ENCODE data around the gene HIBADH.

Gene HIBADH

DNA sequence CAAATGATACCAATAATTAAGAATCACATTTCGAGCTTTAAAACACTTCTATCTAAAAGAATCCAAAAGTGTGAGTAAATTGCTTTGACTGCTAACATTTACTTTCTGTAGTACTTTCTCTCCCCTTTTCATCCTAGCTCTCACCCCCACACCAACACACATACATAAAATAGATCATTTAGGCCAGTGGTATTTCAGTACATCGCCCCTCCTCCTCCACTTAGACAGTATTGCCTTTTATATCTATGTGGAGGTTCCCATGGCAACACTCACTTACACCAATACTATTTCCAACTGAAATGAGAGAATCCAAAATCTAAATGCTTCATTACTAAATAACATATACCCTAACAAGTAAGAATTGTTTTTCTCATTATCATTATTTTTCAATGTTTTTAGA is 58.9 kb downstream of the HIBADH start:
- DNase-seq (ENCODE audit: low spot score) (no peak), ATAC-seq (ENCODE audit: low read depth) (no peak)
- peaks cover 32% of the 10 kb centered on the region for H3K4me1 ChIP-seq (ENCODE audit: insufficient read depth, poor library complexity, severe bottlenecking)
- H3K36me3 ChIP-seq (ENCODE audit: low read depth) = peaks cover 2% of the 10 kb centered on the region; the same call in 1 of the 2 replicates
- no peaks in the 10 kb centered on the region for H3K9me3 ChIP-seq (ENCODE audit: severe bottlenecking)
- no peaks in the 10 kb centered on the region for H3K27me3 ChIP-seq (ENCODE audit: insufficient read depth, poor library complexity, severe bottlenecking)
- no peak overlapping the region for H3K27ac ChIP-seq (ENCODE audit: poor library complexity, severe bottlenecking)
- no peak overlapping the region for H3K4me3 ChIP-seq (ENCODE audit: severe bottlenecking)
- TF ChIP-seq, protein P1, sequence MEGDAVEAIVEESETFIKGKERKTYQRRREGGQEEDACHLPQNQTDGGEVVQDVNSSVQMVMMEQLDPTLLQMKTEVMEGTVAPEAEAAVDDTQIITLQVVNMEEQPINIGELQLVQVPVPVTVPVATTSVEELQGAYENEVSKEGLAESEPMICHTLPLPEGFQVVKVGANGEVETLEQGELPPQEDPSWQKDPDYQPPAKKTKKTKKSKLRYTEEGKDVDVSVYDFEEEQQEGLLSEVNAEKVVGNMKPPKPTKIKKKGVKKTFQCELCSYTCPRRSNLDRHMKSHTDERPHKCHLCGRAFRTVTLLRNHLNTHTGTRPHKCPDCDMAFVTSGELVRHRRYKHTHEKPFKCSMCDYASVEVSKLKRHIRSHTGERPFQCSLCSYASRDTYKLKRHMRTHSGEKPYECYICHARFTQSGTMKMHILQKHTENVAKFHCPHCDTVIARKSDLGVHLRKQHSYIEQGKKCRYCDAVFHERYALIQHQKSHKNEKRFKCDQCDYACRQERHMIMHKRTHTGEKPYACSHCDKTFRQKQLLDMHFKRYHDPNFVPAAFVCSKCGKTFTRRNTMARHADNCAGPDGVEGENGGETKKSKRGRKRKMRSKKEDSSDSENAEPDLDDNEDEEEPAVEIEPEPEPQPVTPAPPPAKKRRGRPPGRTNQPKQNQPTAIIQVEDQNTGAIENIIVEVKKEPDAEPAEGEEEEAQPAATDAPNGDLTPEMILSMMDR (IDR thresholded peaks at IDR 0.05; ENCODE audit: poor library complexity, severe bottlenecking) = no peak

DNA sequence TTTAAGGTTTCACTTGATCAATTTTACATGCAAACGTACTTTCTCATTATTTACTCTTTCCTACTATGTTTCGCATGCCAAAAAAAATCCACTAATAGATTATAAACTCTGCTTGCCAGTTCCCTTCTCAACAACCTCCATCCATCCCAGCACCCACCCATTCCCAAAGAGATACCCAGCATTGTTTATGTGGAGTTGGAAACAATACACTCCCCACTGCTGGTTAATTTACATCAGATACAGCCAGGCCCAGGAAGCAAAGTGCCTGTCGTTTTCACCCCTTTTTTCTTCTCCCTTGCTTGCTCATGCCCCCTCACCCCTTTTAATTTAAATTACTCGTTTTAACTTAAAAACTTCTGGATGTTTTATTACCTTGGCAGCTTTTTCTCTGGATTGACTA is 59.9 kb downstream of the HIBADH start:
- no peaks in the 10 kb centered on the region; the same call in 1 of the 2 replicates for H3K36me3 ChIP-seq (ENCODE audit: low read depth)
- no peaks in the 10 kb centered on the region for H3K27me3 ChIP-seq (ENCODE audit: insufficient read depth, poor library complexity, severe bottlenecking)
- H3K9me3 ChIP-seq (ENCODE audit: severe bottlenecking) = no peaks in the 10 kb centered on the region
- H3K4me1 ChIP-seq (ENCODE audit: insufficient read depth, poor library complexity, severe bottlenecking) = peaks cover 25% of the 10 kb centered on the region
- ATAC-seq (ENCODE audit: low read depth) (no peak), DNase-seq (ENCODE audit: low spot score) (no peak)
- TF ChIP-seq, protein P1 (IDR thresholded peaks at IDR 0.05; ENCODE audit: poor library complexity, severe bottlenecking) = no peak
- H3K4me3 ChIP-seq (ENCODE audit: severe bottlenecking) = no peak overlapping the region
- H3K27ac ChIP-seq (ENCODE audit: poor library complexity, severe bottlenecking) = no peak overlapping the region

DNA sequence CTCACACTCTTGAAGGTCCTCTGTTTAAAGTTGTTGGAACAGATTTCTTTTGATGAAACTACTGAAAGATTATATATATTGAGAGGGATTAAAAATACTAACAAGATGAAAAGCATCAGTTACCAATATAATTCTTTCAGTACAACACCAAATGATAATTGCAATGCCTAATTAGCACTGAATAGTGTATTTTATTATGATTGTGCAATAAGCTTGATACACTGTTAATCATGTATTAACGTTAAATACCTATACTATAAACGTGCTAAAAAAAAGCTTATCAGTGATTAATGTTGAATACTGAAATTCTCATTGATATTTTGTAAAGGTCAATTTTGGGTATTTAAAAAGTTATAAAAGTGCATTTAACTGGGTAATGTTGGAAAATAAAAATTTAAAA is 61.5 kb downstream of the HIBADH start:
- TF ChIP-seq, protein P1 (IDR thresholded peaks at IDR 0.05; ENCODE audit: poor library complexity, severe bottlenecking) = no peak
- peaks cover 16% of the 10 kb centered on the region for H3K4me1 ChIP-seq (ENCODE audit: insufficient read depth, poor library complexity, severe bottlenecking)
- no peak for ATAC-seq (ENCODE audit: low read depth)

DNA sequence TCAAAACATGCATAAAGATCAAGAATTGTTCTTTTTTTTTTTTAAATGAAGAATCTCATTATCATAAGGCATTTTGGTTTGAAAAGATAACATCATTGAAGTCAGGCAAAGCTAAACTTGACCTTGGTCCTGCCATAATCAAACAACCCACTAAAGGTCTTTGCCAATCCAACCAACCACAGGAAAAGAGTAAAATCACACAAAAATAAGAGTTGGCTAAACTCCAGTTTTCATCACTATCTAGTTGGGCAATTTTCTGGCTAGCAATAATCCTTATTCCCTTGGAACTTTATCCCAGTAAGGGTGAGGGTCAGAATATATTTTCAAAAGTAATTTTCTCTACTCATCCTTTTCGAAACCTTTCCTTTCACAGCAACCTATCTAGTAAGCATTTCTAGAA is 62.4 kb downstream of the HIBADH start:
- Histone ChIP-seq H3K36me3 (ENCODE audit: low read depth) (peaks cover 4% of the 10 kb centered on the region; the same call in 1 of the 2 replicates), H3K27ac (ENCODE audit: poor library complexity, severe bottlenecking) (no peak overlapping the region), H3K4me3 (ENCODE audit: severe bottlenecking) (no peak overlapping the region), H3K27me3 (ENCODE audit: insufficient read depth, poor library complexity, severe bottlenecking) (no peaks in the 10 kb centered on the region), H3K4me1 (ENCODE audit: insufficient read depth, poor library complexity, severe bottlenecking) (peaks cover 9% of the 10 kb centered on the region), H3K9me3 (ENCODE audit: severe bottlenecking) (no peaks in the 10 kb centered on the region)
- TF ChIP-seq, protein P1 (IDR thresholded peaks at IDR 0.05; ENCODE audit: poor library complexity, severe bottlenecking) = no peak
- no peak for ATAC-seq (ENCODE audit: low read depth)
- no peak for DNase-seq (ENCODE audit: low spot score)

More for the DNA sequence above, 61.5 kb downstream of the HIBADH start:
- Histone ChIP-seq H3K27ac (ENCODE audit: poor library complexity, severe bottlenecking) (no peak overlapping the region), H3K36me3 (ENCODE audit: low read depth) (no peaks in the 10 kb centered on the region; the same call in 1 of the 2 replicates), H3K9me3 (ENCODE audit: severe bottlenecking) (no peaks in the 10 kb centered on the region), H3K4me3 (ENCODE audit: severe bottlenecking) (no peak overlapping the region), H3K27me3 (ENCODE audit: insufficient read depth, poor library complexity, severe bottlenecking) (no peaks in the 10 kb centered on the region)
- no peak for DNase-seq (ENCODE audit: low spot score)

DNA sequence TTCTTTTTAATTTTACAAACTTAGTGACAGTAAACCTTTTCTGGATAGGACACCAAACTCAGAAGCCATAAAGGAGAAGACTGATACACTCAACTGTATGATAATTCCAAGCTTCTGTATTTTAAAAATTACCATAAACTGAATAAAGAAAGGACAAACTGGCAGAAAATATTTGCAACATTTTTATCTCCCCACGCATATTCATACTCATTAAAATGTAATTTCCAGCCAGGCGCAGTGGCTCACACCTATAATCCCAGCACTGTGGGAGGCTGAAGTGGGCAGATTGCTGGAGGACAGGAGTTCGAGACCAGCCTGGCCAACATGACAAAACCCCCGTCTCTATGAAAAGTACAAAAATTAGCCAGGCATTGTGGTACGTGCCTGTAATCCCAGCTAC is 67.7 kb downstream of the HIBADH start:
- ATAC-seq (ENCODE audit: low read depth) = no peak

More for the DNA sequence above, 67.7 kb downstream of the HIBADH start:
- Histone ChIP-seq H3K36me3 (ENCODE audit: low read depth) (peaks cover 12% of the 10 kb centered on the region), H3K4me3 (ENCODE audit: severe bottlenecking) (no peak overlapping the region), H3K27ac (ENCODE audit: poor library complexity, severe bottlenecking) (no peak overlapping the region), H3K4me1 (ENCODE audit: insufficient read depth, poor library complexity, severe bottlenecking) (peaks cover 4% of the 10 kb centered on the region), H3K27me3 (ENCODE audit: insufficient read depth, poor library complexity, severe bottlenecking) (no peaks in the 10 kb centered on the region), H3K9me3 (ENCODE audit: severe bottlenecking) (no peaks in the 10 kb centered on the region)
- DNase-seq (ENCODE audit: low spot score) = no peak
- TF ChIP-seq, protein P1 (IDR thresholded peaks at IDR 0.05; ENCODE audit: poor library complexity, severe bottlenecking) = no peak

All from RWPE2 (cell line).